Left renal cortex interstitium (tissue), 4 donors: ENCODE data around the gene WWOX. TPM values are rescaled to one million over a fixed set of nuclear protein-coding genes. Genes with fewer than 3 reads are reported as not detected.

ENCODE experiments used
- DNase-seq, 4 donors: peaks; one replicate each; pipeline ENCODE4 v3.0.0-alpha.2; 2013; ENCODE audit warnings: low read depth in 4 of 4, low spot score in 2 of 4, missing footprints in 1 of 4
- polyA plus RNA-seq, 4 donors: library from polyadenylated mRNA; unstranded; fragments of 120-200 nt; gene quantifications; one replicate each; pipeline ENCODE4 v1.2.1, GENCODE V29; 2013; ENCODE audit not compliant: insufficient read length in 4 of 4

Gene WWOX
- polyA plus RNA-seq, 4 donors = 32.7 to 42.3 (median 37.2) TPM

GRCh38 chr16:78895681-78896080 lies 796.2 kb downstream of the WWOX start:
- DNase-seq = no peak

- no peak for DNase-seq
Measured at GRCh38 chr16:78896280-78896679, 796.8 kb downstream of the WWOX start.

DNA sequence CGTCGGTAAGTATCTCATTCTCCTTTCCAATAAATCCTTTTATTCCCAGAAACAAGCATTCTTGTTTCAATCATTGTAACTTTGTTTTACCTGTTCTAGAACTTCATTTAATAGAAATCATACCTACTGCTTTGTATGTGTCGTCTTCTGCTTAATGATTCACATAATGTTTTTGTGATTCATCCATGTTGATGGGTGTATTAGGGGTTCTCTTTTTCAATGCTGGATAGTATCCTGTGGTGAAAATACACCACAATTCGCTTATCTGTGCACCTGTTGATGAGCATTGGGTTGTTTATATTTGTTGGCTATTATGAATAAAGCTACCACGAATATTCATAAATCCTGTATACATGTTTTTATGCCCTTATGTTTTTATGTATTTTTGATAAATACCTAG lies 797.8 kb downstream of the WWOX start:
- no peak for DNase-seq

DNA sequence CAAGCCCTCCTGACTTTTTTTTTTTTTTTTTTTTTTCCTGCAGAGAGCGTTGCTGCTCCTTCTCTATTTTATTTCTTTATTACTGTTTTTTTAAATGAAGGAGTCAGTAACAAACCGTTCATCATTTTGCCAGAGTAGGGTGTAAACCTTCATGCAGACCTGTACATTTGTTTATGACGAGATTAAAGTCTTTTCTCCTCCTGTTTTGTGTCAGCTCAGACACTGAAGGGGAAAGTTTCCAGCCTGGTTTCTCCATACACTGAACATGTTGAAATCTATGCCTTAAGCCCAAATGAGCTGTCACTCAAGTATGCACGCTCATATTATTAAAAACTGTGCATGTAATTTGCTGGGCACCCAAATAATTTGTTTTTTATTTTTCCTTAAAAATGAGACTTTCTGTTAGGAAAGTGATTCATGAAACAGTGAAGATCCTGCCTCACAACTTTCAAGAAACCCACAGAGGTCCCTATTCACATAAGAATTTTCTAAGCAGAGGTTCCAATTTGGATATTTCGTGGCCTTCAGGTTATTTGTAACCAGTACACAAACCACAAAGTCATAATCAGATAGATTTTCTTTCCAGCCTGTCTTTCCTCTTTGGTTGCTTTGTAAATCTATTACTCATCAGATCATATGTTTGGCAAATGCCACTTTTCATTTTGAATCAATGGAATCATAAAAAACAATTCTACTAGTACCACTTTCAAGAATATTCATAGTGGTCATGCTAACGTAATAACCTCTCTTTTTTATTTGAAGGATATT lies 800.8 kb downstream of the WWOX start:
- no peak for DNase-seq

DNA sequence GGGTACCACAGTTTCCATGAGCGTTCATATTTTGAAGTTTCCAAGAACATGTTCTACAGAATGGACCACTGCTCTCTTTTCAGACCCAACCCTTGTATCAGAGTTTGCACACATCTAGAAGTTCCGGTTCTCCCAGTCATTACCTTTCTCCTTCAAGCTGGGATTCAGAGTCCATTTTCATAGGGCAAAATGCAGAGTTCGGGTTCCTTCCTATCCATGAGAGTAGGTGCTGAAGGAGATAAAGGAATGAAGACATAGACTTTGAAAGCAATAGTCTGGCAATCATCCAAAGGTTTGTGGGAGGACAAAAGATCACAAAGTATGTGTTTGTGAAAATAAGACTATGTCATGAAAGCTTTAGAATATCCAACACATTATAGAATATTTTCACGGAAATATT lies 801.5 kb downstream of the WWOX start:
- no peak for DNase-seq

DNA sequence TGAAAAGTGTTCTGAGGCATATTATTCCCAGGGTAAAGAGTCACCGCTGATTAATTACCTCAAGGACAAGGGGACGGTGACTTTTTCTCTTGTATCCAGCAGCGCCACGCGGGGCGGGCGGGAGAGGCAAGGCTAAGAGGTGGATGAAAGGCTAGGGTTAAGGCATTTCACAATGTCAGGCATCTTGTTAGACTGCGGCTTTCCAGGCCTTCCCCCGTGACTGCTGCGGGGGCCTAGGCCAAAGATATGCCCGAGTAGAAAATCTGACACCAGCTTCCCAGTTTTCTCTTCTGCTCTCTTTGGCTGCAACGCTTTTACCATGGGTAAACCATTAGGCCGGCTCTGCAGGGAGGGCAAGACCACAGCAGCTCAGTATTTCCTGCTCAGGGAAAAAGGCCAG lies 802.9 kb downstream of the WWOX start:
- DNase-seq = peak in 1 of 4 donors; percentile 23

GRCh38 chr16:78903237-78903636 lies 803.8 kb downstream of the WWOX start:
- no peak for DNase-seq

DNA sequence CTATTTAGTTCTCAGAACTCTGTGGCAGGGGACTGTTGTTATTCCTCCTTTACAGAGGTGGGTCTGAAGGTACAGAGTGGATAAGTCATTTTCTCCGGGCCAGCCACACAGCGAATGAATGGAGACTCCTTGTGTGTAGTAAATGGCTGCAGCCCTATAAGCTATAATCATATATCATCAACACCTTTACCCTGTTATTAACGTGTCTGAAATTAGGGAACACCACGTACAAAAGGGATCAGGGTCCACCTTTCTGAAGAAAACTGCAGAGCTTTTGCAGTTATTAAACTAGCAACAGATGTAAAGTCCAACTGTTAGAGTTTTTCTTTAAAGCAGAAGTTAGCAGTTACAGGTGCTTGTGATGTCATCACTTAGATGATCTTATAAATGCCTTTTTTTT lies 804.4 kb downstream of the WWOX start:
- no peak for DNase-seq

DNA sequence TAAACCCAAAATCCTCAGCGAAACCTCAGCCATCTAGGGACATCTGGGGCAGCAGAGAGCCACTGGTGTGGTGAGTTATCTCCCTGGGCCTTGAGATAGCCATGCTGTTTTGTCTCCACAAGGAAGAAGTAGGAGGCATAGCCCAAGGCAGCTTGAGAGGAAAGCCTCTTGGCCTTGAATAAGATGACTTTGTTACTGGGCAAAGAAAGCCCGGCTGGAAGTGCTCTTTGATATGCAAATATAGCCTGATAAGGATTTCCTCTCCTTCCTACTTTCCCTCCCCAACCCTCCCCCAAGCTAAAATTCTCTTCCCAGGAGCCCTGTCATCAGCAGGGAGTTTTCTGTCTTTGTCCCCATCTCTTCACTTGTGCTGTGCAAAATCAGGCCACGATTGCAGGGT lies 806.7 kb downstream of the WWOX start:
- no peak for DNase-seq

GRCh38 chr16:78909226-78909625 lies 809.8 kb downstream of the WWOX start:
- no peak for DNase-seq

- no peak for DNase-seq
Measured at GRCh38 chr16:78915811-78916345, 816.4 kb downstream of the WWOX start.

GRCh38 chr16:78916928-78917545 lies 817.6 kb downstream of the WWOX start:
- no peak for DNase-seq

- no peak for DNase-seq
Measured at GRCh38 chr16:78918805-78919305, 819.4 kb downstream of the WWOX start.

GRCh38 chr16:78919852-78920251 lies 820.4 kb downstream of the WWOX start:
- DNase-seq = no peak

DNA sequence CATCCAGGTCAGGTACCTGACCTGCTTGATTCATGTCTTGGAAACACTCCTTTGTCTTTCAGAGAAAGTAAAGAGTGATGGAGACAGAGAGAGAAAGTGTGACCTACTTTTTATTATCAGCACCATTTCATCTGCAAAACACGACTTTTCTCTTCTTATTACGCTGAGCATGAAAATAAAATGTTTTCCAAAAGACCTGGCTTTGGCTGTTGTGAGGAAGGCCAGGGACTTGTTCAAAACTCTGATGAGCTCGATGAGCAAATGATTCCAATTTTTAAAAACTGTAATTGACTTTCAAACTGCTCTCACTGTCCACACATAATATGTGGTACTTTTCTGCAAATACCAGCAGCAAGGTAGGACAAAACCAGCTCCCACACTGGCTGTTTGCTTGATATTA lies 821.2 kb downstream of the WWOX start:
- DNase-seq = no peak

DNA sequence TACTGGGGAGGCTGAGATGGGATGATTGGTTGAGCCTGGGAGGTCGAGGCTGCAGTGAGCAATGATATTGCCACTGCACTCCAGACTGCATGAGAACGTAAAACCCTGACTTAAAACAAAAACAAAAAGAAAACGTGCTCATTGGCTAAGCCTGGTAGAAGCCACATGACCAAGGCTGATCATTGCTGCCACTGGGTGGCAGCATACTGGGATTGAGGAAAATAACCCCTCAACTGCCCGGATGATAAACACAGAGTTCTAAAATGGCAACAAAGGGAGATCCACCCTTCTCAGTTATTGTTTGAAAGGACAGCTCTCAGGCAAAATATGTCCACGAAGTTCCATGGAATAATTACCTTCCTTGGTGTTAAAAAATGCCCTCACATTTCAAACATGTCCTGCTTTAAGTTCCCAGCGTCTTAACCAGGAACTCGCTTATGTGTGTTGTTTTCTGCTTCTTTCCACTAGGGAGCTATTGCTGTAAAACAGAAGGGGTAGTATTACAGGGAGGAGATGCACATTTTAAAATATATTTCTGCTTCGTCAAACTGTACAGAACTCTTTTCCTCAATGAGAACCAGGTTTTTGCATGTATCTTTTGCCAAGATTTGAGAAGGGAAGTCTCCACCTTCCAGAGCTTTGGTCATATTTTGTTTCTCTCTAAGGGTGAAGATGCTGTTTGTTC lies 825.8 kb downstream of the WWOX start:
- DNase-seq = no peak

- no peak for DNase-seq
Measured at GRCh38 chr16:78926723-78927210, 827.3 kb downstream of the WWOX start.

- DNase-seq = no peak
Measured at GRCh38 chr16:78927766-78928165, 828.3 kb downstream of the WWOX start.

GRCh38 chr16:78929841-78930240 lies 830.4 kb downstream of the WWOX start:
- DNase-seq = no peak

DNA sequence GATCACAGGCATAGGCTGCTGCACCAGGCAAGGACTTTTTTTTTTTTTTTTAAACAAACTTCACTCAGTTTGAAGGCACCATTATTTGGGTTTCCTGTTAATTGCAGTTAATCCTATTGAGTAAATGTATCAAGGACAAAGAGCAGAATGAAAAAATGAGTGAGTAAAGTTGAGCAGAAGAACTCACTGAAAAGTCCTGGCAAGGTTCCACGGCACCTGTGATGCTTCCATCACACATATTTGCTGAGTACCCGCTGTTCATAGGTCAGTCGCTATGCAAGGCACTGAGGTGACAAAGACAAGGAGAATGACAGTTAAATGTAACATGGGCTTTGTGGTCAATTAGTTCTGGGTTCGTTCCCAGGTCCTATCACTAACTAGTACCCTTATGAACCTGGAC lies 831.1 kb downstream of the WWOX start:
- no peak for DNase-seq

GRCh38 chr16:78931267-78931666 lies 831.8 kb downstream of the WWOX start:
- DNase-seq = no peak
